HEK293 (cell line): ENCODE results near the gene ZBED5.

Experiments used
- CTCF ChIA-PET: fragments of 350-600 bp; formaldehyde crosslinking; extraction: SDS; loops from one replicate; lab custom pipeline; 2021; ENCODE audit warnings: antibody characterized with exemption; lab: Yijun Ruan, JAX
- POLR2A ChIA-PET: fragments of 300-600 bp; formaldehyde crosslinking; extraction: SDS; loops from one replicate; lab custom pipeline; 2020; ENCODE audit warnings: antibody characterized with exemption, inconsistent platforms; lab: Yijun Ruan, JAX
- H3K27ac ChIP-seq: fragments of 200-500 bp; sonication (Bioruptor generic); 2 replicates; pipeline ENCODE4 v1.5.1; 2014; ENCODE audit warnings: low read depth, low read length, control low read depth, inconsistent platforms; ENCODE audit errors: extremely low read depth
- H3K36me3 ChIP-seq, 2 experiments: fragments of 200-500 bp in 1 of 2; sonication (Bioruptor generic) in 1 of 2; 1 replicate in 1 of 2; 2 replicates in 1 of 2; pipeline ENCODE4 v1.5.1; 2014 to 2017; ENCODE audit warnings: inconsistent platforms in 2 of 2, low read length in 2 of 2; ENCODE audit not compliant: control insufficient read depth in 2 of 2, insufficient read depth in 1 of 2
- H3K4me1 ChIP-seq: fragments of 200-500 bp; sonication (Bioruptor generic); 2 replicates; pipeline ENCODE4 v1.5.1; 2014; ENCODE audit warnings: mild to moderate bottlenecking, low read length, inconsistent platforms; ENCODE audit not compliant: control insufficient read depth, insufficient read depth
- H3K4me3 ChIP-seq: 2 replicates; pipeline ENCODE4 v1.5.1; 2011; ENCODE audit warnings: low read depth, mild to moderate bottlenecking, control low read depth, low read length, moderate library complexity
- H3K9me3 ChIP-seq: fragments of 200-500 bp; sonication (Bioruptor generic); 2 replicates; pipeline ENCODE4 v1.5.1; 2014; ENCODE audit warnings: low read depth, low read length, inconsistent platforms; ENCODE audit not compliant: control insufficient read depth, insufficient read depth
- IKZF3 ChIP-seq: fragments of 450-650 bp; IDR thresholded peaks from 2 replicates; pipeline ENCODE4 v1.5.0; 2018; ENCODE audit warnings: missing biosample characterization, mild to moderate bottlenecking, missing genetic modification characterization, moderate library complexity
- PRDM1 ChIP-seq: fragments of 450-650 bp; formaldehyde crosslinking; IDR thresholded peaks from 2 replicates; pipeline ENCODE4; 2016; ENCODE audit warnings: missing biosample characterization, missing genetic modification characterization
- REPIN1 ChIP-seq: fragments of 450-650 bp; formaldehyde crosslinking; IDR thresholded peaks from 2 replicates; pipeline ENCODE4 v1.5.1; 2017; ENCODE audit warnings: missing biosample characterization, missing genetic modification characterization, low read depth
- ZIC2 ChIP-seq: fragments of 450-650 bp; formaldehyde crosslinking; IDR thresholded peaks from 2 replicates; pipeline ENCODE4 v1.5.1; 2016; ENCODE audit warnings: missing biosample characterization, missing genetic modification characterization
- ZNF174 ChIP-seq: fragments of 450-650 bp; formaldehyde crosslinking; IDR thresholded peaks from 2 replicates; pipeline ENCODE4 v1.5.0; 2017; ENCODE audit warnings: missing biosample characterization, mild to moderate bottlenecking, missing genetic modification characterization
- ZNF324 ChIP-seq: fragments of 450-650 bp; formaldehyde crosslinking; IDR thresholded peaks from 2 replicates; pipeline ENCODE4 v1.5.1; 2016; ENCODE audit warnings: missing biosample characterization, missing genetic modification characterization
- ZNF37A ChIP-seq: fragments of 450-650 bp; IDR thresholded peaks from 2 replicates; pipeline ENCODE4 v1.5.1; 2018; ENCODE audit warnings: missing biosample characterization, missing genetic modification characterization
- ZNF549 ChIP-seq: fragments of 450-650 bp; IDR thresholded peaks from 2 replicates; pipeline ENCODE4 v1.5.1; 2018; ENCODE audit warnings: missing biosample characterization, missing genetic modification characterization, mild to moderate bottlenecking, inconsistent platforms, moderate library complexity
- ZNF692 ChIP-seq: fragments of 450-650 bp; formaldehyde crosslinking; IDR thresholded peaks from 2 replicates; pipeline ENCODE4 v1.5.1; 2016; ENCODE audit warnings: missing biosample characterization, missing genetic modification characterization
- ZNF76 ChIP-seq: fragments of 450-650 bp; formaldehyde crosslinking; IDR thresholded peaks from 2 replicates; pipeline ENCODE4; 2016; ENCODE audit warnings: low read depth, missing biosample characterization, missing genetic modification characterization, borderline replicate concordance
- ZNF791 ChIP-seq: fragments of 450-650 bp; formaldehyde crosslinking; IDR thresholded peaks from 2 replicates; pipeline ENCODE4 v1.5.1; 2016; ENCODE audit warnings: missing biosample characterization, missing genetic modification characterization
- TF ChIP-seq, protein P1 (sequence below): fragments of 450-650 bp; formaldehyde crosslinking; IDR thresholded peaks from 2 replicates; pipeline ENCODE4 v1.5.1; 2016; ENCODE audit warnings: missing biosample characterization, missing genetic modification characterization
- TF ChIP-seq, protein P2 (sequence below): IDR thresholded peaks from 2 replicates; pipeline ENCODE4 v1.6.1; 2011; ENCODE audit warnings: mild to moderate bottlenecking, low read depth, low read length, borderline replicate concordance
- TF ChIP-seq, protein P3 (sequence below): fragments of 450-650 bp; formaldehyde crosslinking; IDR thresholded peaks from 2 replicates; pipeline ENCODE4 v1.5.1; 2016; ENCODE audit warnings: missing biosample characterization, missing genetic modification characterization
- TF ChIP-seq, protein P4 (sequence below): fragments of 450-650 bp; formaldehyde crosslinking; IDR thresholded peaks from 2 replicates; pipeline ENCODE4 v1.5.1; 2016; ENCODE audit warnings: missing biosample characterization, missing genetic modification characterization

Gene ZBED5

DNA sequence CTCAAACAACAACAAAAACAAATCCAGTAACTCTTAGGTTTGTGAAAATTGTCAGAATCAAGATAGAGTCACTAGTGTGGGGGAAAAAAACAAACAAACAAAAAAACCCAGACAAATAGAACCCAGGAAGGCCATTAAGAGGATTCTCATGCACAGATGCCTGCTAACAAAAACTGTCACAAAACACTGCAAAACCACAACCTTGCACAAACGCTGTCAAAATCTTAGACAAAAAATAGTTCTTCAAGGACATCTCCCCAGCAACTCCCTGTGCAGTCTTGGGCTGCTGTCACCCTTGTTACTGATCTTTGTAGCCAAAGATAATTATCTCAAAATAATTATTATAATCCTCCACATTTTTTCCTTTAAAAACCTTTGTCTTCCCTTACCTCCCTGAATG is 4.6 kb upstream of the ZBED5 start:
- no peak overlapping the region for H3K27ac ChIP-seq
- POLR2A ChIA-PET, result interaction anchor here (1.0 to 1.2 kb wide), 2 partner anchors 54 kb away, joined by 5 to 7 read pairs; partner anchors contain the start of gene EIF4G2
- no peak for TF ChIP-seq ZNF791 (tag by site-specific recombination)
- H3K4me1 ChIP-seq, result no peaks in the 10 kb centered on the region
- no peaks in the 10 kb centered on the region for H3K9me3 ChIP-seq
- CTCF ChIA-PET, result interaction anchor here (0.9 kb wide), 1 partner anchor 72 kb away, joined by 3 read pairs; no protein-coding TSS in a partner anchor
- no peak overlapping the region for H3K4me3 ChIP-seq
- no peaks in the 10 kb centered on the region for H3K36me3 ChIP-seq

DNA sequence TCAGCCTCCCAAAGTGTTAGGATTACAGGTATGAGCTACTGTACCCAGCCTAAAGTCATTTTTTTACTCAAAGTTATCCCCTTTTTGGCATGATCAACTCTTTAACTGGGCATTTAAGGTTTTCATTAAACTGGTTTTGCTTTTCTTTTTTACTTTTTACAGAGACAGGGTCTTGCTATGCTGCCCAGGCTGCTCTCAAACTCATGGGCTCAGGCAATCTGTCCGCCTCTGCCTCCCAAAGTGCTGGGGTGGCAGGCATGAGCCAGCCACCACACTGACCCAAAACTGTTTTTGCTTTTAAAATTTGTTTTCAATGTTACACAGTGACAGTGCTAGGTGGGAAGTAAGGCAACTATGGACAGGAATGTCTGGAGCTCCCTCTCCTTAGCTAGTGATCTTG is 3.9 kb upstream of the ZBED5 start:
- ChIA-PET POLR2A (interaction anchor here (1.0 kb wide), 1 partner anchor 53 kb away, joined by 5 read pairs; the partner anchor contains the start of gene EIF4G2), CTCF (interaction anchor here (0.6 to 4.0 kb wide), 3 partner anchors 17 to 72 kb away, joined by 3 to 16 read pairs (median 3); no protein-coding TSS in a partner anchor)
- no peaks in the 10 kb centered on the region for H3K36me3 ChIP-seq
- H3K9me3 ChIP-seq, result no peaks in the 10 kb centered on the region
- no peak overlapping the region for H3K27ac ChIP-seq
- no peaks in the 10 kb centered on the region for H3K4me1 ChIP-seq
- H3K4me3 ChIP-seq, result no peak overlapping the region
- TF ChIP-seq ZNF37A (tag by site-specific recombination) (no peak), IKZF3 (tag by site-specific recombination) (no peak), ZNF549 (tag by site-specific recombination) (no peak), PRDM1 (tag by site-specific recombination) (no peak), ZNF324 (tag by site-specific recombination) (no peak)

DNA sequence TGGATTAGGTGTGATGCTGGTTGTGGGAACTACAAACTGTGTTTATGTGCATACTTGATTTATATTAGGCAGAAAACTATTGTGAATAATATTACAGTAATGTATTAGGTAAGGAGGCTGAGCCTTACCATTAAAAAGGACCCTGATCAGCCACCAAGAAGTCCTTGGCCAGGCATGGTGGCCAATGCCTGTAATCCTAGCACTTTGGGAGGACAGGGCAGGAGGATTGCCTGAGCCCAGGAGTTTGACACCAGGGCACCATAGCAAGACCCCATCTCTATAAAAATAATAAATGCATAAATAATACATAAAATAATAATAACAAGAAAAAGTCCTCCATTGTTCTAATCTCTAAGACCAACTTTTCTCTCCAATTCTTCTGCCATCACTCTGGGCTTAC is 3.2 kb upstream of the ZBED5 start:
- Histone ChIP-seq H3K4me3 (no peak overlapping the region), H3K9me3 (no peaks in the 10 kb centered on the region), H3K4me1 (no peaks in the 10 kb centered on the region), H3K36me3 (peaks cover 0 to 1% of the 10 kb centered on the region in 2 experiments; a peak in 1 of 3 replicates), H3K27ac (no peak overlapping the region)
- TF ChIP-seq ZNF174 (tag by site-specific recombination) (no peak), ZNF692 (tag by site-specific recombination) (no peak), ZIC2 (tag by site-specific recombination) (no peak), REPIN1 (no peak), ZNF76 (tag by site-specific recombination) (no peak)
- TF ChIP-seq, protein P1, sequence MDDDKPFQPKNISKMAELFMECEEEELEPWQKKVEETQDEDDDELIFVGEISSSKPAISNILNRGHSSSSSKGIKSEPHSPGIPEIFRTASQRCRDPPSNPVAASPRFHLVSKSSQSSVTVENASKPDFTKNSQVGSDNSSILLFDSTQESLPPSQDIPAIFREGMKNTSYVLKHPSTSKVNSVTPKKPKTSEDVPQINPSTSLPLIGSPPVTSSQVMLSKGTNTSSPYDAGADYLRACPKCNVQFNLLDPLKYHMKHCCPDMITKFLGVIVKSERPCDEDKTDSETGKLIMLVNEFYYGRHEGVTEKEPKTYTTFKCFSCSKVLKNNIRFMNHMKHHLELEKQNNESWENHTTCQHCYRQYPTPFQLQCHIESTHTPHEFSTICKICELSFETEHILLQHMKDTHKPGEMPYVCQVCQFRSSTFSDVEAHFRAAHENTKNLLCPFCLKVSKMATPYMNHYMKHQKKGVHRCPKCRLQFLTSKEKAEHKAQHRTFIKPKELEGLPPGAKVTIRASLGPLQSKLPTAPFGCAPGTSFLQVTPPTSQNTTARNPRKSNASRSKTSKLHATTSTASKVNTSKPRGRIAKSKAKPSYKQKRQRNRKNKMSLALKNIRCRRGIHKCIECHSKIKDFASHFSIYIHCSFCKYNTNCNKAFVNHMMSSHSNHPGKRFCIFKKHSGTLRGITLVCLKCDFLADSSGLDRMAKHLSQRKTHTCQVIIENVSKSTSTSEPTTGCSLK (tag by site-specific recombination), result no peak
- TF ChIP-seq, protein P2, sequence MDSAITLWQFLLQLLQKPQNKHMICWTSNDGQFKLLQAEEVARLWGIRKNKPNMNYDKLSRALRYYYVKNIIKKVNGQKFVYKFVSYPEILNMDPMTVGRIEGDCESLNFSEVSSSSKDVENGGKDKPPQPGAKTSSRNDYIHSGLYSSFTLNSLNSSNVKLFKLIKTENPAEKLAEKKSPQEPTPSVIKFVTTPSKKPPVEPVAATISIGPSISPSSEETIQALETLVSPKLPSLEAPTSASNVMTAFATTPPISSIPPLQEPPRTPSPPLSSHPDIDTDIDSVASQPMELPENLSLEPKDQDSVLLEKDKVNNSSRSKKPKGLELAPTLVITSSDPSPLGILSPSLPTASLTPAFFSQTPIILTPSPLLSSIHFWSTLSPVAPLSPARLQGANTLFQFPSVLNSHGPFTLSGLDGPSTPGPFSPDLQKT, result no peak
- TF ChIP-seq, protein P3, sequence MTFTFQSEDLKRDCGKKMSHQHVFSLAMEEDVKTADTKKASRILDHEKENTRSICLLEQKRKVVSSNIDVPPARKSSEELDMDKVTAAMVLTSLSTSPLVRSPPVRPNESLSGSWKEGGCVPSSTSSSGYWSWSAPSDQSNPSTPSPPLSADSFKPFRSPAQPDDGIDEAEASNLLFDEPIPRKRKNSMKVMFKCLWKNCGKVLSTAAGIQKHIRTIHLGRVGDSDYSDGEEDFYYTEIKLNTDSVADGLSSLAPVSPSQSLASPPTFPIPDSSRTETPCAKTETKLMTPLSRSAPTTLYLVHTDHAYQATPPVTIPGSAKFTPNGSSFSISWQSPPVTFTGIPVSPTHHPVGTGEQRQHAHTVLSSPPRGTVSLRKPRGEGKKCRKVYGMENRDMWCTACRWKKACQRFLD (tag by site-specific recombination), result no peak
- TF ChIP-seq, protein P4, sequence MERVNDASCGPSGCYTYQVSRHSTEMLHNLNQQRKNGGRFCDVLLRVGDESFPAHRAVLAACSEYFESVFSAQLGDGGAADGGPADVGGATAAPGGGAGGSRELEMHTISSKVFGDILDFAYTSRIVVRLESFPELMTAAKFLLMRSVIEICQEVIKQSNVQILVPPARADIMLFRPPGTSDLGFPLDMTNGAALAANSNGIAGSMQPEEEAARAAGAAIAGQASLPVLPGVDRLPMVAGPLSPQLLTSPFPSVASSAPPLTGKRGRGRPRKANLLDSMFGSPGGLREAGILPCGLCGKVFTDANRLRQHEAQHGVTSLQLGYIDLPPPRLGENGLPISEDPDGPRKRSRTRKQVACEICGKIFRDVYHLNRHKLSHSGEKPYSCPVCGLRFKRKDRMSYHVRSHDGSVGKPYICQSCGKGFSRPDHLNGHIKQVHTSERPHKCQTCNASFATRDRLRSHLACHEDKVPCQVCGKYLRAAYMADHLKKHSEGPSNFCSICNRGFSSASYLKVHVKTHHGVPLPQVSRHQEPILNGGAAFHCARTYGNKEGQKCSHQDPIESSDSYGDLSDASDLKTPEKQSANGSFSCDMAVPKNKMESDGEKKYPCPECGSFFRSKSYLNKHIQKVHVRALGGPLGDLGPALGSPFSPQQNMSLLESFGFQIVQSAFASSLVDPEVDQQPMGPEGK (tag by site-specific recombination), result no peak
- CTCF ChIA-PET, result interaction anchor here (4.0 kb wide), 1 partner anchor 18 kb away, joined by 16 read pairs; no protein-coding TSS in a partner anchor
- POLR2A ChIA-PET, result interaction anchor here (0.7 to 5.0 kb wide), 2 partner anchors 52 to 988 kb away, joined by 4 to 194 read pairs; partner anchors contain the start of gene EIF4G2
